Activated B cell treated with CpG ODN at 0.5 μM for 24 hours (primary cell): Measurements from ENCODE around the gene TPM2. TPM values are rescaled to one million over a fixed set of nuclear protein-coding genes. Genes with fewer than 3 reads are reported as not detected.

Source experiments
- ATAC-seq: fragments of 200-7000 bp; cut with Tn5 transposase; one replicate; pipeline ENCODE4 v1.10.0; 2021; ENCODE audit warnings: low read depth, mild to moderate bottlenecking, moderate library complexity
- CTCF ChIA-PET: fragments of 350-600 bp; sonication (Branson Sonifier 250); formaldehyde crosslinking; loops from one replicate; lab custom pipeline; 2021; ENCODE audit warnings: antibody characterized with exemption; lab: Charles Lee
- POLR2A ChIA-PET: fragments of 350-600 bp; sonication (Branson Sonifier 250); formaldehyde crosslinking; loops from one replicate; lab custom pipeline; 2021; ENCODE audit warnings: antibody characterized with exemption; lab: Charles Lee
- DNase-seq: peaks from one replicate; pipeline ENCODE4 v3.0.0; 2022
- H3K27ac Mint-ChIP-seq: one replicate; pipeline ENCODE4 v1.8.0; 2020; ENCODE audit warnings: mixed read lengths
- H3K27me3 Mint-ChIP-seq: one replicate; pipeline ENCODE4 v1.8.0; 2021; ENCODE audit warnings: mixed read lengths
- H3K36me3 Mint-ChIP-seq: one replicate; pipeline ENCODE4 v1.8.0; 2021; ENCODE audit warnings: low read depth, mixed read lengths
- H3K4me1 Mint-ChIP-seq: one replicate; pipeline ENCODE4 v1.8.0; 2021; ENCODE audit warnings: mixed read lengths
- H3K4me3 Mint-ChIP-seq: one replicate; pipeline ENCODE4 v1.8.0; 2020; ENCODE audit warnings: mild to moderate bottlenecking, mixed read lengths
- H3K9me3 Mint-ChIP-seq: one replicate; pipeline ENCODE4 v1.8.0; 2020; ENCODE audit warnings: mixed read lengths
- CTCF ChIP-seq: fragments of 200-600 bp; IDR thresholded peaks from one replicate; pipeline ENCODE4 v1.8.0; 2022; ENCODE audit warnings: antibody characterized with exemption, mild to moderate bottlenecking
- intact Hi-C: fragments of 100-400 bp; cut with micrococcal nuclease; formaldehyde crosslinking; loops from one replicate; pipeline ENCODE4 v1.15.1; 2024
- total RNA-seq: library from RNA; stranded (reverse); gene quantifications from 2 replicates; pipeline ENCODE4 v1.2.3, GENCODE V29; 2022

The TPM2 gene
- total RNA-seq, 1 donor from 2014 or later: 2.0 TPM

GRCh38 chr9:35716230-35716629 lies 26.5 kb upstream of the TPM2 start:
- Mint-ChIP-seq H3K27me3 (no peaks in the 10 kb centered on the region), H3K27ac (no peak overlapping the region), H3K4me1 (peaks cover 26% of the 10 kb centered on the region), H3K36me3 (peaks cover 98% of the 10 kb centered on the region), H3K9me3 (no peaks in the 10 kb centered on the region), H3K4me3 (no peak overlapping the region)
- intact Hi-C loops: loop anchor here (5.0 kb wide), 1 partner anchor 34 kb away; no protein-coding TSS in a partner anchor
- ATAC-seq: no peak
- ChIA-PET CTCF (interaction anchor here (2.0 to 2.5 kb wide), 2 partner anchors 14 to 20 kb away, joined by 6 to 8 read pairs; no protein-coding TSS in a partner anchor), POLR2A (interaction anchor here (1.3 kb wide), 1 partner anchor 16 kb away, joined by 3 read pairs; the partner anchor contains the start of genes CREB3 and TLN1)
- TF ChIP-seq CTCF: no peak
- DNase-seq: no peak

GRCh38 chr9:35714579-35715252 lies 25.0 kb upstream of the TPM2 start:
- Mint-ChIP-seq H3K4me3 (no peak overlapping the region), H3K27ac (no peak overlapping the region), H3K36me3 (peaks cover 94% of the 10 kb centered on the region), H3K9me3 (no peaks in the 10 kb centered on the region), H3K27me3 (no peaks in the 10 kb centered on the region), H3K4me1 (peaks cover 20% of the 10 kb centered on the region)
- ATAC-seq (no peak), DNase-seq (no peak)
- POLR2A ChIA-PET: no interaction called here
- CTCF ChIA-PET: interaction anchor here (2.5 kb wide), 1 partner anchor 18 kb away, joined by 8 read pairs; no protein-coding TSS in a partner anchor
- intact Hi-C loops: loop anchor here (5.0 kb wide), 1 partner anchor 32 kb away; no protein-coding TSS in a partner anchor
- TF ChIP-seq CTCF: no peak

- no peaks in the 10 kb centered on the region for H3K9me3 Mint-ChIP-seq
- DNase-seq (no peak), ATAC-seq (no peak)
- H3K27ac Mint-ChIP-seq: no peak overlapping the region
- CTCF ChIA-PET: interaction anchor here (2.5 kb wide), 1 partner anchor 18 kb away, joined by 8 read pairs; no protein-coding TSS in a partner anchor
- no peaks in the 10 kb centered on the region for H3K27me3 Mint-ChIP-seq
- no peak for TF ChIP-seq CTCF
- no peak overlapping the region for H3K4me3 Mint-ChIP-seq
- H3K36me3 Mint-ChIP-seq: peaks cover 89% of the 10 kb centered on the region
- H3K4me1 Mint-ChIP-seq: peaks cover 15% of the 10 kb centered on the region
- intact Hi-C loops: no loop called here
- POLR2A ChIA-PET: no interaction called here
Observed at GRCh38 chr9:35714123-35714522, 24.4 kb upstream of the TPM2 start.

GRCh38 chr9:35713578-35713977 lies 23.9 kb upstream of the TPM2 start:
- TF ChIP-seq CTCF: no peak
- ATAC-seq (no peak), DNase-seq (no peak)
- no peak overlapping the region for H3K27ac Mint-ChIP-seq
- H3K9me3 Mint-ChIP-seq: no peaks in the 10 kb centered on the region
- intact Hi-C loops: no loop called here
- ChIA-PET CTCF (interaction anchor here (2.5 kb wide), 1 partner anchor 17 kb away, joined by 8 read pairs; no protein-coding TSS in a partner anchor), POLR2A (no interaction called here)
- H3K36me3 Mint-ChIP-seq: peaks cover 83% of the 10 kb centered on the region
- H3K4me1 Mint-ChIP-seq: peaks cover 9% of the 10 kb centered on the region
- no peaks in the 10 kb centered on the region for H3K27me3 Mint-ChIP-seq
- no peak overlapping the region for H3K4me3 Mint-ChIP-seq

- H3K27me3 Mint-ChIP-seq: no peaks in the 10 kb centered on the region
- TF ChIP-seq CTCF: no peak
- H3K27ac Mint-ChIP-seq: no peak overlapping the region
- DNase-seq: no peak
- intact Hi-C loops: no loop called here
- H3K4me3 Mint-ChIP-seq: no peak overlapping the region
- ChIA-PET POLR2A (interaction anchor here (0.6 to 1.3 kb wide), 3 partner anchors 31 to 393 kb away, joined by 3 to 4 read pairs (median 3); no protein-coding TSS in a partner anchor), CTCF (interaction anchor here (0.7 kb wide), 1 partner anchor 16 kb away, joined by 5 read pairs; no protein-coding TSS in a partner anchor)
- H3K4me1 Mint-ChIP-seq: peaks cover 2% of the 10 kb centered on the region
- H3K36me3 Mint-ChIP-seq: peaks cover 76% of the 10 kb centered on the region
- H3K9me3 Mint-ChIP-seq: no peaks in the 10 kb centered on the region
- ATAC-seq: no peak
Observed at GRCh38 chr9:35712762-35713400, 23.2 kb upstream of the TPM2 start.
